Activated CD4-positive, CD25-positive, alpha-beta regulatory T cell treated with anti-CD3 and anti-CD28 coated beads, Interleukin-2, amount 50 U/mL, for 16 hours (primary cell): Measurements from ENCODE around the gene SMIM44.
"Not testable (repeated sequence)": the region's sequence is repeated elsewhere in the genome, so short reads cannot be mapped to it uniquely, and the experiment has no call there.

ENCODE experiments used
- DNase-seq: peaks from one replicate; pipeline ENCODE4 v3.0.0-alpha.2; 2020; ENCODE audit warnings: low read depth, low spot score

SMIM44 gene

DNA sequence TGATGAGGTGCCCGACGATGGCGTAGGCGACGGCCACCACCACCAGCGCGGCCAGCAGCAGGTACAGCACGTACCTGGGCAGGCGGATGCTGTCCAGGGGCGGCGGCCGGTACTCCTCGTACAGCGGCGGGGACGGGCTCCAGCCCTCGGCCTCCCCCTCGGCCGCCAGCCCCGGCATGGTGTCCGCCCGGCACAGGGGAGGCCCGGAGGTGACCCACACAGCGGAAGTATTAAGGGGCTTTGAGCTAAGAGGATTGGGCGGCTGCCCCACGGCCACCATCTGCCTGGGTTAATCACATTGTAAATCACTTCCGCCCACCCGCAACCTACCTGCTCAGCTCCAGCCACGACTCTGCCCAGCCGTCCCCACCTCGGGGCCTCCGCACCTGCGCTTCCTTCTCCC is at the start of gene SMIM44:
Gene SMIM44, minus strand, starts transcription at position 216 of the 403 bp plus-strand sequence. Its CDS starts 38 bp downstream, at position 178.
- no peak for DNase-seq

DNA sequence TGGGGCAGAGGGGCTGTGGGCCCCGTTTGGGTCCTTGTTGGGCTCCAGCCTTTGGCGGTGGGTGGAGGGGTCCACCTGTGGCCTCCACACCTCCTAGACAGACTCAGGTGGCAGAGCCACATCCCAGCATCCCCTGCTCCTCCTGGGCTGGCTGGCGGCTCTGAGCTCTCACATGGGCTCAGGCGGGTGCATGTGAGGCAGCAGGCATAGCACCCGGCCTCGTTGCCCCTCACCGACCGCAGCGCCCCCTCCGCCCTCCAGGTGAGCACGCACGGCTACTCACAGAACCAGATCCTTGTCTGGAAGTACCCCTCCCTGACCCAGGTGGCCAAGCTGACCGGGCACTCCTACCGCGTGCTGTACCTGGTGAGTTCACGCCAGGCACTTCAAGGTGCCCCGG is 49.8 kb upstream of the SMIM44 start:
- no peak for DNase-seq

DNA sequence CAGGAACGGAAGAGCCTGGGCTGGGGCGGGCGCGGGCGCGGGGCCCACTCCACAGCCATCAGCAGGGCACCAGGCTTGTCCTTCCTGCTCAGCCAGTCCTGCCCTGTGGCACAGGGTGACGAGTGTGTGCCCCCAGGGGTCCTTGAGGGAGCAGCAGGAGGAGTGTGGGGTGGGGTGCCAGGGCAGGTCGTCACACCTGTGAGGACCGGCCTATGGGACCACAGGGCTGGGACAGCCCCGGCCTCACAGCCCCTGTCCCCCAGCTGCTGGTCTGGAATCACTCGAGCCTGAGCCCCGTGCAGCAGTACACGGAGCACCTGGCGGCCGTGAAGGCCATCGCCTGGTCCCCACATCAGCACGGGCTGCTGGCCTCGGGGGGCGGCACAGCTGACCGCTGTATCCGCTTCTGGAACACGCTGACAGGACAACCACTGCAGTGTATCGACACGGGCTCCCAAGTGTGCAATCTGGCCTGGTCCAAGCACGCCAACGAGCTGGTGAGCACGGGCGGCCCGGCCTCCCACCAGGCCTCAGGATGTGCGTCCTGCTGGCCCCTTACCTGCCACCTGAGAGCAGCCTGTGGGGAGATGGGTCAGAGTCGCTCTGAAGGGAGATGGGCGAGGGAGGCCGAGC is 49.0 kb upstream of the SMIM44 start:
- no peak for DNase-seq

DNA sequence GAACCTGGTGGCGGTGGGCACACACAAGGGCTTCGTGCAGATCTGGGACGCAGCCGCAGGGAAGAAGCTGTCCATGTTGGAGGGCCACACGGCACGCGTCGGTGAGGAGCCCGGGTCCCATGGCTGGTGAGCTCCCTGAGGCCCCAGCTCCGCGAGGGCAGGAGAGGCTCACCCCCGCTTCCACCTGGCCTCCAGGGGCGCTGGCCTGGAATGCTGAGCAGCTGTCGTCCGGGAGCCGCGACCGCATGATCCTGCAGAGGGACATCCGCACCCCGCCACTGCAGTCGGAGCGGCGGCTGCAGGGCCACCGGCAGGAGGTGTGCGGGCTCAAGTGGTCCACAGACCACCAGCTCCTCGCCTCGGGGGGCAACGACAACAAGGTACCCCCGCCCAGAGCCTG is 48.5 kb upstream of the SMIM44 start:
- DNase-seq = no peak

DNA sequence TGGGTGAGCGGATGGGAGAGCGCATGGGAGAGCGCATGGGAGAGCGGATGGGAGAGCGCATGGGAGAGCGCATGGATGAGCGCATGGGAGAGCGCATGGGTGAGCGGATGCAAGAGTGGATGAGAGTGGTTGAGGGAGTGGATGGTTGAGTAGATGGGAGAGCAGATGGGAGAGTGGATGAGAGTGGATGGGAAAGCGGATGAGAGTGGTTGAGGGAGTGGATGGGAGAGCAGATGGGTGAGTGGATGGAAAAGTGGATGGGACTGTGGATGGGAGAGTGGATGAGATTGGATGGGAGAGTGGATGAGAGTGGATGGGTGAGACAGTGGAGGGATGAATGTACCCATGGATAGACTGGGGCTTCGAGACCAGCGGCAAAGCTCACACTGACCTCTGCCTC is 47.1 kb upstream of the SMIM44 start:
- no peak for DNase-seq

DNA sequence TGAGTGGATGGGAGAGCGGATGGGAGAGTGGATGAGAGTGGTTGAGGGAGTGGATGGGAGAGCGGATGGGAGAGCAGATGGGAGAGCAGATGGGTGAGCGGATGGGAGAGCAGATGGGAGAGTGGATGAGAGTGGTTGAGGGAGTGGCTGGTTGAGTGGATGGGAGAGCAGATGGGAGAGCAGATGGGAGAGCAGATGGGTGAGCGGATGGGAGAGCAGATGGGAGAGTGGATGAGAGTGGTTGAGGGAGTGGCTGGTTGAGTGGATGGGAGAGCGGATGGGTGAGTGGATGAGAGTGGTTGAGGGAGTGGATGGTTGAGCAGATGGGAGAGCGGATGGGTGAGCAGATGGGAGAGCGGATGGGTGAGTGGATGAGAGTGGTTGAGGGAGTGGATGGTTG is 46.1 kb upstream of the SMIM44 start:
- DNase-seq = not testable (repeated sequence)

DNA sequence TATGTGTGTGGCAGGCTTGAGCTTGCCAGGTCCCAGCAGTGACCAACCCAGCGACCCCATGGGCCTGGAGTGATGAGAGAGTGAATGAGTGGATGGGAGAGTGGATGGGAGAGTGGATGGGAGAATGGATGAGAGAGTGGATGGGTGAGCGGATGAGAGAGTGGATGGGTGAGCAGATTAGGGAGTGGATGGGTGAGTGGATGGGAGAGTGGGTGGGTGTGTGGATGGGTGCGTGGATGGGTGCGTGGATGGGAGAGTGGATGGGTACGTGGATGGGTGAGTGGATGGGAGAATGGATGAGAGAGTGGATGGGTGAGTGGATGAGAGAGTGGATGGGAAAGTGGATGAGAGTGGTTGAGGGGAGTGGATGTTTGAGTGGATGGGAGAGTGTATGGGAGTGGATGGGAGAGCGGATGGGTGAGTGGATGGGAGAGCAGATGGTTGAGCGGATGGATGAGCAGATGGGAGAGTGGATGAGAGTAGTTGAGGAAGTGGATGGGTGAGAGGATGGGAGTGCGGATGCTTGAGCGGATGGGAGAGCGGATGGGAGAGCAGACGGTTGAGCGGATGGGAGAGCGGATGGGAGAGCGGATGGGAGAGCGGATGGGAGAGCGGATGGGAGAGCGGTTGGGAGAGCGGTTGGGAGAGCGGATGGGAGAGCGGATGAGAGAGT is 45.4 kb upstream of the SMIM44 start:
- no peak for DNase-seq

DNA sequence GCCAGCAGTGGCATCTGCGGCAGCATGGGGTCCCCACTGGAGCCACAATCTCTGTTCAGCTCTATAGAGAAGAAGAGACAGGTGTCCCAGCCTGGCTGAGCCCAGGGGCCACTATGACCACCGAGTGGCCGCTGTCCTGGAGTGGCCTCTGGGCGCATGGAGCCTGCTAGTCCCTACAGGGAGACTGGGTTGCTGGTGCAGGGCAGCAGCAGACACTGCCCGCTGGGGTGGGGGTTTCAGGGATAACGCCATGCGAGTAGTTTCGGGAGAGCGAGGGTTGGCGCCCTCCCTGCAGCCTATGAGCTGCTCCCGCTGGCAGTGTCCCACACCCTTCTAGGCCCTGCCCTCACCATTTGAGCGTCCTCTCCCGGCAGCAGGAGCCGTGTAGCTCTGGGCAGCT is 44.8 kb upstream of the SMIM44 start:
- no peak for DNase-seq

DNA sequence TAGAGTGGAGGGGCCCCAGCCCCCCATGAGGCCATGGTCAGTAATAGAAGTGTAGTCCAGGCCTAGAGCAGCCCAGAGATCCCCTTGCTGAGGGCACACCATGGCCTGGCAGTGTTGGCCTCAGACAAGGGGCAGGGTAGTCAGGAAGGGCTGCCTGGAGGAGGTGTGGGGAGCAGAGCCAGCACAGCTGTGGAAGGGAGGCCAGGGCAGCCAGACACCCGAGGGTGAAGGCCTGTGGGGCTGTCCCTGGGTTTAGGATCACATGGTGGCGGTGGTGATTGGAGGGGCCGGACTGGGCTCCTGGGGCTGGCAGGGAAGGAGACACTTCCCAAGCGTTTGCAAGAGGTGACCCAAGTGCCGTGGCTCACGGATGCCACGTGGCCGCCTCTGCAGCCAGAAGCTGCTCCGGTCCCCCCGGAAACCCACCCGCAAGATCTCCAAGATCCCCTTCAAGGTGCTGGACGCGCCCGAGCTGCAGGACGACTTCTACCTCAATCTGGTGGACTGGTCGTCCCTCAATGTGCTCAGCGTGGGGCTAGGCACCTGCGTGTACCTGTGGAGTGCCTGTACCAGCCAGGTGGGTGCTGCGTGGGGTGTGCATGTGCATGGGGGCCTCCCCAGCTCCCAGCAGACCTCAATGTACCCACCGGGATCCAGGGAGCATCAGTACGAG is 44.1 kb upstream of the SMIM44 start:
- no peak for DNase-seq

DNA sequence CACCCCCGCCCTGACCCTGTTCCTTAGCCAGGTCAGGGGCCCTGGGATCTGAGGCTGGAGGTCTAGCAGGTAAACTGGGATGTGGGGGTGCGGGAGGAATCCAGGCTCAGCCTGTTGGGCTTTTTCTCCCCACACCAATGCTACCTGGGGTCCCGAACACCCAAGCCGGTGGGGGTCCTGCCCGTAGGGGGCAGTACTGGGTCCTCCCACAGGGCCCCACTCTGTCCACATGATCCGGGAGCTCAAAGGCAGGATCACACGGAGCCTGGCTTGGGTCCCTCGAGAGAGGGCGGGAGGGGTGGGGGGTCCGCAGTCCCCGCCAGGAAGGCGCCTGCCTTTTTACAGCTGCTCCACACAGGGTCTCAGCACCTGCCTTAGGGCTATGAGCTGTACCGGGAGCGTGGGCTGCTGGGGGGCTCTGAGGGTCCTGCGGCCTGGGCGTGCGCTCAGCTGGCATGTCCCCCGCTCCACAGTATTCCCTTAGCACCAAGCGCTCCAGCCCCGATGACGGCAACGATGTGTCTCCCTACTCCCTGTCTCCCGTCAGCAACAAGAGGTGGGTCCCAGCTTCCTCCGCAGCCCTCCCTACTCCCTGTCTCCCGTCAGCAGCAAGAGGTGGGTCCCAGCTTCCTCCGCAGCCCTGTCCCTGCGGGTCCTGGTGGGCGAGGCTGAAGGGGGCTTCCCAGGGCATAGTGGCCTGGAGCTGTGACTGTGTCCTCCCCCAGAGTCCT is 43.4 kb upstream of the SMIM44 start:
- DNase-seq = no peak

DNA sequence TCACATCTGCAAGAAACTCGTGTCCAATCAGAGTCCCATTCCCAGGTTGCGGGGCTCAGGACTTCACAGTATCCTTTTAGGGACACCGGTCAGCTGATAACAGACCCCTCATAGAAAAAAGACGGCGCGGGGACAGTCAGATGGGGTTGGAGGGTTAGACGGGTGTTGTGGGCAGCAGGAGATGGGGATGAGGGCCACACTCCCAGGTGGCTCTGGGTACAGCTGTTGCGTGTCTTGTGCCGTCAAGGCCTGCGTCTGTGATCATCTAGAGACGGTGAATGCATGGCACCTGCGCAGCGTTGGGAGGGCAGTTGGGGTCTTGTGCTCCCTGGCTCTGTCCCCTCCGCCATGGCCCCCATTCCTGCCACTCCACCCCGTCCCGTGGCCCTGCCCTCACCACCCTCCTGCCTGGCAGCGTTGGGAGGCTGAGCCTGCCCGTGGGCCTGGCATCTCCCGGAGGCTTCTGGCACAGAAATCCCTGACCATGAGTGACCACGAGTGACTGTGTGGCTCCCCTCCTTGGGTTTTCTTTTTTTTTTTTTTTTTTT is 41.7 kb upstream of the SMIM44 start:
- no peak for DNase-seq

DNA sequence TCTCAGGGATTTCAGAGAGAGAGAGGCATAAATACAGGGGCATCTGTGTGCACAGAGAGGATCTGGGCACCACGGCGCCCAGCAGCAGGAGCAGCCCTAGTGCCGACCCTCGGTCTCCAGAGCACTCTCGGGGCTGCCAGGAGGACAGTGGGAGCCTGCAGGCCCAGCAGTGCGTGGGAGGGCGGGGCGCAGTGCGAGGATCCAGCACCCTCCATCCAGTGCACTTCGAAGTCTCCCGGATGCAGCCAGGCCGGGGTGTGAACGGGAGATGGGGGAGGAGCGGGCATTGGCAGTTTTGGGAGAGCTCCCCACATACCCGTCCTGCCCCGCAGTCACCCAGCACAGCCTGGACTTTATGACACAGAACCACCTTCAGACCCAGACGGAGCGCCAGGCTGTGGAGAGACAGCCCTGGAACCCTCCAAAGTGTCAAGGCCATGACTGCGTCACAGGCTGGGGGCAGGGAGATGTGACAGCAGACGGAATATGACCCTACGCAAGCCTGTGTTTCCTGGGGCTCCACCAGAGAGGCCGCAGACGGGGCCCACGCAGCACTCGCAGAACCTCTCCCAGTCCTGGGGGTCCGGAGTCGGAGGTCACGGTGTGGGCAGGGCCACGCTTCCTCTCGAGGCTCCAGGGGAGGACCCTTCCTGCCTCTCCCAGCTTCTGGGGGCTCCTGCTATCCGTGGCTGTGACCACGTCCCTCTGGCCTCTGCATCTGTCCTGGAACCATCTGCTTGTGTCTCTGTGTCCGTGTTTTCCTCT is 41.0 kb upstream of the SMIM44 start:
- no peak for DNase-seq

DNA sequence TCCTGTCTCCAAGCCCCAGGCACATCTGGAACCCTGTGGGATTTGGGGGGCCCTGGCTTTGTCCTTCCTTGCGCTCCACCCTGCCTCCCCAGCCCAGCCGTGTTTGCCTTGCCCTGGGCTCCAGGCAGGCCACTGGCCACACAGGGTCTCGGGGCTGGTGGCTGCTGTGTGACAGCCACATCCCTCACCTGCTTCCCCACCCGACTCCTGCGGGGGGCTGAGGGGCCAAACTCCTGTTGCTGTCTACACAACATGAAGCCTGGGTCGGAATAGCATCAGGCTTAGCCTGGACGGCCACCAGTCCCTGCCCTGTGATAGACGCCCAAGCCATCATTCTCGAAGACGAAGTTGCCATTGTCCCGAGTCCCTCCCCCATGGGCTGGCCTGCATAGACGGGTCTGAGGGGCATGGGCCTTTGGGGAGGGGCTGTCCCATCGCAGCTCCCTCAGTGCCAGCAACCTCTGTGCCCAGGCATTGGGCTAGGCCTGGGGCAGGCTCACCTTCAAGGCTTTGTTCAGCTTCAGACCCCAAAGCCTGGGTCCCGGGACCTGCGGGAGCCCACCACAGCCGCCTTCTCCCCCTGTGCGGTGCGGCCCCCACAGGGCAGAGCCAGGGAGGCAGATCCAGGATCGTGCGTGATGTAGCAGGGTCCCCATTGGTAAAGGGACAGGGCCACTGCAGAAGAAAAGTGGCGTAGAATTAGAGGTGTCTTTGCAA is 40.3 kb upstream of the SMIM44 start:
- no peak for DNase-seq

DNA sequence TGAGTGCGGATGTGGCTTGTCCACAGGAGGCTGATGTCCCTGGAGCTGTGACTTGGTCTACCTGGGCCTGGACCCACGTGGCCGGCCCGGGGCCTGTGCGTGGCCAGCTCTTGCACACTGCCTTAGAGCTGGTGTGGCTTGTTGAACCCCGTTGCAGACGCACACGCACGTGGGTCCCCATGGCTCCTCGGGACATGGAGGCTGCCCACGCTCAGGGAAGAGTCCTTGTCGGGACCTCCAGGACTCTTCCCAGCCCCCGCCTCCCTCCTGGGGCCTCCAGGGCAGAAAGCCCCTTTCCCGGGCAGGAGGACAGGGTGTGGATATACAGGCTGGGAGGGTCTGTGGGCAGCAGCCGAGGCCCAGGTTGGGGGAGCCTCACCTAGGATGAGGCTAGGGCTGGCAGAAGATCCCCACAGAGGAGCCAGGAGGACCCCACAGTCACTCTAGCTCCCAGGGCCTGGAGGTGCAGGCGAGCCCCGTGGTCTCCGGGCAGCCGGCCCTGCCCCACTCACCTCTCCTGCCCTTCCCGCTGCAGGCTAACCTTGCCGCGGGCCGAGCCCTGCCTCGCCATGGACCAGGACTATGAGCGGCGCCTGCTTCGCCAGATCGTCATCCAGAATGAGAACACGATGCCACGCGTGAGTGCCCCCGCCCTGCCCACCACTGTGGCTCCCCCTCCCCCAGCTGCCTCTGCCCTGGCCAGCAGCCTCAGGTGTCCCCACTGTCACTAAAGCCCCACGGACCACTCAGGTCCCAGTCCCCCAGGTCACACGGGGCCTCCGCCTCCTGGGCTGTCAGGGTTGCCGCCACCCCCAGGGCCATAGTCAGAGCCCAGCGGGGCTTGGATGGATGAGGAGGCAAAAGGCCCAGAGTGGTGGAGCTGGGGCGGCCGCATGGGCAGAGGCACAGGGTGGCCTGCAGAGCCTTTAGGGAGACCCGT is 39.5 kb upstream of the SMIM44 start:
- no peak for DNase-seq

DNA sequence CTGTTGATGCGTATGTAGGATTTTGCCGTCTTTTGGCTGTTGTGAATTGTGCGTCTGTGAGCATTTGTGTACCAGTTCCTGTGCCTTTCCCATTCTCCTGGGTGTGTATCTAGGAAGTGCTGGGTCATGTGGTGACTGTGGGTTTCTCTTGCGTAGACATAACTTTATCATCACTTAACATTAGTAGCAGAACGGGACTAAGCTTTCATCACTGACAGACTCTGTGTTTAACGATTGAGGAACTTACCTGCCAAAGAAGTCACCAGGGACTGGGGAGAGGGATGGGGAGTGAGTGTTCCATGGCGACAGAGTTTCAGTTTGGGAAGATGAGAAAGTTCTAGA is 37.8 kb upstream of the SMIM44 start:
- DNase-seq = no peak

DNA sequence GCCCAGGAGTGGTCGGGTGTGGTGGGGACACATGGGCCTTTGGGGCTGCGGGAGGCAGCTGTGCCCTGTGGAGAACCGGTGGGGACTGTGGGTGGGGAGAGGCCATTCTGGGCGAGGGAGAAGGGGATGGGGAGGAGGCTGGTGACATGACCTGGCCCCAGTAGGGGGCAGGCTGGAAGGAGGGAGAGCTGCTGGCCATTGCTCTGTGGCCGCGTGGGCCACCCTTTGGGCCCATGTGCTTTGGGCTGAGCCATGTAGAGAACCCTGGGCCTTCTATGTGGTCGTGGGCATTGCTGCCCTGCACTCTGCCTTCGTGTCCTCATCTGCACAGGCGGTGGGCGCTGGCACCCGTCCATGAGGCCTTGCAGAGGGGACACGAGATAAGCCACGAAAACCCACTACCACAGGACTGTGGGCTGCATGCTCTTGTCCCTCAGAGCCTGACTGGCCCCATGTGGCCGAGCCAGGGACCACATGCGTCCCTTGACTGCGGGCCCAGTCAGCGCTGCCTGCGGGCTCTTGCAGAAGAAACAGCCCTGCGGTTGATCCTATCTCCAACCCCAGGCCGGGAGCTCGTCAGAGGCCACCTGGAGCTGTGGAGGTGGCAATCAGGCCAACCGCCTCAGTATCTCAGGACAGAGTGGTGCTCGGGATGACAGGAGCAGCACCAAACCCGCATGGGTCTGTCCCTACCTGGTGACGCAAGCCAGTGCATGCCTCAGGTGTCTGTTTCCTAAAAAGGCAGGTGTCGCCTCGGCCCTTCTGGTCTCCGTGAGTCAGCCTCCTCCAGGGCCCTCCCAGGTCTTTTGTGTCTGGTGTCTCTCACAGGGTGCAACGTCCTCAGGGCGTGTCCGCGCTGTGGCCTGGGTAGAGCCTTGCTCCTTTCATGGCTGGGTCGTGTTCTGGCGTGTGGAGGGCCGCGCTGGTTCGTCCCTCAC is 37.2 kb upstream of the SMIM44 start:
- no peak for DNase-seq

DNA sequence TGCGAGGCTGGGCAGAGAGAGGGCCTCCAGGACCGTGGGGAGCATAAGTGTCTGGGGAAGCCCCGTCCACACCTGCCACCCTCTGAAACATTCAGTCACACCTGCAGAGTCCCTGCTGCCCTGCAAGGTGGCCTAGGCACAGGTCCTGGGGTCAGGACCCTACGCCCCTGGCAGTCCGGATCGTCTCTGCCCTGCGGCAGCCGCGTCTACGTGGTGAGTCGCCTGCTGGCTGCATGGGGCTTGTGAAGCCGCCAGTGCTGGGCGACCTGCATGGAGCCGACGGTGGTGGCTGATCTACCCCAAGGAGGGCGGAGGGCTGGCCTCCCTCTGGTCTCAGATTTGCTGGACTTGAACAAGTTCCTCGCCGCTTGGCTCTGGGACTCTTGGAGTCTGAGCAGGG is 35.9 kb upstream of the SMIM44 start:
- DNase-seq = no peak

DNA sequence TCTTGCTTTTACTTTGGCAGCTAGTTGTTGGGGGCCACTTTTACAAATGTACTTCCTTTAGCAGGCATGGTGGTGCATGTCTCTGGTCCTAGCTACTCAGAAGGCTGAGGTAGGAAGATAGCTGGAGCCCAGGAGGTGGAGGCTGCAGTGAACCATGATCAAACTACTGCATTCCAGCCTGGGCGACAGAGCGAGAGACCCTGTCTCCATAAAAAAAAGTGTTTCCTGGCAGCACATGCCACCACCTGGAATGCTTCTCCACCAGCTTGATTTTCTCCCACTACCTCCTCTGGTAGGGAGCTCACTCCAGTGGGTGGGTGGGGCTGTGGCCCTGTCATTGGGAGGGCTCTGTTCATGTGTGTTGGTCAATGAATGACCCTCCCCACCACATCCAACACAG is 35.4 kb upstream of the SMIM44 start:
- no peak for DNase-seq

DNA sequence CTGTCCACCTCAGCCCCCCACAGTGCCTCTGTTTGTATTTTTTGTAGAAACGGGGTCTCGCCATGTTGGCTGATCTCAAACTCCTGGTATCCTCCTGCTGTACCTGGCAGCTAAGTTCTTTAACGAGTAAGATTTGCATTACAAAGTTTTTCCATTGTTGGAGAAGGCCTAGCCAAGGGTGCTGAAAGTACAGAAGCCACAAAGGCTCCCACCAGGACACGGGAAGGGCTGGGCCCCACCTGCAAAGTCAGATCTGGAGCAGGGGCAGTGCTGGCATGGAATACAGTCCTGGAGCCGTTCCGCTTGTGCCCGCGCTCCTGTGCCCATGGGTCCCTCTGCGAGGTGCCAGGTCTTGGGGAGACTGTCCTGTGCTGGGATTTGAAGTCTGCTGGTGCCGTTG is 35.0 kb upstream of the SMIM44 start:
- no peak for DNase-seq
